GM21723 (cell line): ENCODE data around the gene PTPRD.

ENCODE experiments used
- ATAC-seq: cut with Tn5 transposase; IDR thresholded peaks from one replicate; pipeline ENCODE4 v1.9.1; 2021; ENCODE audit warnings: mild to moderate bottlenecking, moderate library complexity; ENCODE audit not compliant: unreplicated experiment

The PTPRD gene

GRCh38 chr9:10208691-10209069, 404.1 kb downstream of the PTPRD start:
- no peak for ATAC-seq

DNA sequence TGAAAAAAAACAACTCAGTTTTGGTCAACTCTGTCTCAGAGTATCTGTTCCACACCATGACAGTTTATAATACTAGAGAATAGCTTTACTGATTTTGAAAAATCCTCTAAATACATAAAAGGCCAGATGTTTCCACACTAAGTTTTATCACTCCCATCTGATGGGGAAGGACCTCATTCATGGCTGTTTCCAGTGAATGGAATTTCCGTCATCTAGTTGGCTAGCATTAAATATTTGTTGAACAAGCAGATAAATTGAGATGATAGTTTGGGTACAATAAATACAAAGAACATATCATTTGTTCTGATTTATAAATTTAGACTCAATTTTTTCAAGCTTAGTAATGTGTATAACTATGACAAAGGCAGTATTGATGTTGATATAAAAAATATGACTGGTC, 408.5 kb downstream of the PTPRD start:
- no peak for ATAC-seq

DNA sequence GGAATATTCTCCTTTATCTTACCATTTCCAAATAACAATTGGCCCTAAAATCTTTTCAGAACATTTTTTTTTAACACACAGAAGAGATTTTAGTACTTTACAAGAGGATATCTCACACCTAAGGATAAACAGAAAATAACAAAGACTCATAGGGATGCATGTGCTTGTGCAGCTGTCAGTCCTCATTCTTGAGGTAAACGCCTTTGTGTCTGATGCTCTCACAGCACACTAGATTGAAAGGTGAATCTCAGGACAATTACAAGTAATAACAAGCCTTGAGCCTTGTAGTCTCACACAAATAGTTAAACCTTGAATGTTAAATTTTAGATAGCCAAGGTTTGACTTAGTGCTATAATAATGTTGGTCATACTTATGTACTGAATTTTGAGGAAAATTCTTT, 439.2 kb downstream of the PTPRD start:
- no peak for ATAC-seq

DNA sequence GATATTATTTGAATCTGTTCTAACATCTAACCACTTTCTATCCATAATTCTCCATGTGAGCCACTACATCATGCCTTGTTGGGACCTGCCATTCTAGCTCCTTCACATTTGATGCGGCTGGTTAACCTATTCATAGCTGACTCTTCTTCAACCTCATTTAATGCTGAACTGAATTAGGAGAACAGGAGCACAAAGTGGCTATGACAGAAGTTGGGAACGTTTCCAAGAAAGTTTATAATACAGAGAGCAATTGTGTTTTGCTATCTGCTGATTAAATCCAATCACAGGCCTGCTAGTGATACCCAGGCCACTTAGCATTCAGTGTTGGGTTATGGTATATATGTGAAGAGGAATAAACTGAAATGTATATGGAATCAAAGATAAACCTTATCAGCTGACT, 440.3 kb downstream of the PTPRD start:
- ATAC-seq, result no peak

DNA sequence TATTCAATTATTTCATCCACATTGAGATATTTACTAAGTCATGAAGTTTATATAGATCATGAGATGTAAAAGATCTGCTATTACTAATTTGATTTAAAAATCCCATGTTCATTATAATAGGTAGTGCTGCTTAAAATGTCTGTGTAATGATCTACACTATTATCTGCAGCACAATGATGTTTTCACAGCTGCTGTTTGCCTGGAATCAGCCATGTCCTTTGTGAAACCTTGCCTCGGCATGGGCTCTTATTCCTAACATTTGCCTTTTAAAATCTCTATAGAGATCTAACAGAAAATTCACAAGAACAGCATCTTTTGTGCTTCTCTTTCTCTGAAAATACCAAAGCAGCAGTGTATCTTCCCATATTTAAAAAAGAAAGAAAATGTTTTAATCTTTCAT, 444.6 kb downstream of the PTPRD start:
- no peak for ATAC-seq

DNA sequence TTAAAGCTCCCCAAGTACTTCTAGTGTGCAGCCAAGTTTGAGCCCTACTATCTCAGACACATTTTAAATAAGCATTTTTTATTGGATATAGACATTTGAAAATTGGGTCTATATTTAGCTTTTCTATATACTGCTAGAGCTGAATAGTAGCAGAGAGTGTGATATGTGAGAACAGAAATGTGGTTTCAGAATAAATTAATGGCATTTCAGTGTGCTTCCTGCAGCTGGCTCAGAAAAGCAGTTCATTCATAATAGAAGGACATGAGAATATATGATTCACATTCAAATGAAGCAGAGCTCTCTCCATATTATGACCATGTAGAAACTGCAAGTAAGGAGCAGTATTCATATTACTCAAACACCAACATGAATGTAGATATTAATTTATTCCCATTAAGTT, 464.0 kb downstream of the PTPRD start:
- ATAC-seq, result no peak

DNA sequence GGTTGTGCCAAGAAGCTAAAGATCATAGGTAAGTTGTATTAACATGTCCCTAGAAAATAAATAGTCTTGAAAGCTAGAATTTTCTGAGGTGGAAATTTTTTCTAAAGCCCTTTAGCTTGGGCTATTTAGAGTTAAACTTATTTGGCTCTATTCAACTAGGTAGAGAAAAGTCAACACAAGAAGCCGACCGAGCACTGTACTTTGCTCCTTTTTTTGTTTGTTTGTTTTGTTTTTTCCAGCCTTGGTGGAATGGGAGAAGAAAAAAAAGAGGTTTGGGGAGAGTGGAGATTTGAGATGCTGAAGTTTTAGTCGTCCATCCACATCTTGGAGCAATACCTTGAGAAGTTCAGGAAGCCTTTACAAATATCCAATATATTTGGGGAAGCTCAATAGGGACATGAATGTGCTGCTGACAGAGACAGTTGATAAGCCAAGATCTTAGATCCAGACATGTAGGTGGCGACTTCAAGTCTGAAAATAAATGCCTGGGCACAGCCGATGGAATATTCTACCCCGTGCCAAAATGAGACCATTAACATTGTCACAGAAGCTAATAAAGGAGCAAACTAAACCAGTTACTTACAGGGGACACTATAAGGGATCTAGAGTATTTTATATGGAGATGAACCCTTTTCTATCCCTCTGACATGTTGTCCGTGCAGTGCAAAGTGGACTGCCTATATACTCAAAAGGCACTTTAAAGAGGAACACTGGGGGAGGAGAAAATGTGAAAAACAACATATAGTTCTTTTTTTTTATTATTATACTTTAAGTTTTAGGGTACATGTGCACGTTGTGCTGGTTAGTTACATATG, 466.1 kb downstream of the PTPRD start:
- no peak for ATAC-seq

DNA sequence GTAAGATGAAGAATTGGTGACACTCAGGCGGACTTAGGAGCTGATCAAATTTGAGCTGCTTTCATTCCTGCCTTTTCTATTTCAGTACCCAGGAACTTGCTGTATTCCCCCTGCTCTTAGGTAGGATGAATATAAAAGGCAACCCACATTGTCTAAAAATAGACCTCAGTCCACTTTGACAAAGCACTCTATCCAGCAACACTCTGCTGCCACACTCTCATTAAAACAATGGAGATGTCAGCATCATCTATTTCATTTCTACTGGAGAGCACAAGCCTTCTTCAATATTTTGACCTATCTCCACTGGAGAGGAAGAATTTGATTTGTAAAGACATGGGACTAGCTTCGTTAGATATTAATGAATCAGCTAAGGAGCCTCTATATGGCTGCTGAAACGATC, 468.4 kb downstream of the PTPRD start:
- no peak for ATAC-seq

DNA sequence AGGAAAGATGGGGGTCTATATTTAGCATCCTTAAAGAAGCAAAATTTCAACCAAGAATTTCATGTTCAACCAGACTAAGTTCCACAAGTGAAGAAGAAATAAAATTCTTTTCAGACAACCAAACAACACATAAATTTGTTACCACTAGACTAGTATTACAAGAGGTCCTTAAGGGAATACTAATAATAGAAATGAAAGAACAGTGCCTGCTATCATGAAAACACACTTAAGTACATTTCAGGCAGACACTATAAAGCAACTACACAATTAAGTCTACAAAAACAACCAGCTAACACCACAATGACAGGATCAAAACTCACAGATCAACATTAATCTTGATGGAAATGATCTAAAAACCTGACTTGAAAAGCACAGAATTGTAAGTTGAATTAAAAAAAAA, 477.2 kb downstream of the PTPRD start:
- ATAC-seq, result no peak

- no peak for ATAC-seq
Observed at GRCh38 chr9:10134266-10134665, 478.5 kb downstream of the PTPRD start.

- ATAC-seq, result no peak
Observed at GRCh38 chr9:10130061-10130675, 482.6 kb downstream of the PTPRD start.

DNA sequence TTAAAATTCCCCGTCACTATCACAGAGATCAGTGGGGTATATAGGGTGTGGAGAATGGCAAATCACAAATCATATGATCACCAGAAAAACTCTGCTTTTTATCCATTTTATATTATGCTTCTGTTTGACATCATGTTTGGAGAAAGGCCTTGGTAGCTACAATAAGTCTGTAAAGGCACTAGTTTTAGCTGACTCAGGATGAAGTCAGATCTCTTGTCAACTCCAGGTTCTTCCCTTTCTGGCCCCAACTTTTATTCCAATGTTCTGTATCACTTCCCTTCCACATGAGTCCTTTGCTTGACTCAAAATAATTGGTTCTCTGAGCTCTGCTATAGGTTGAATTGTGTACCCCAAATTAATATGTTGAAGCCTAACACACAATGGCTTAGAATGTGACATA, 484.9 kb downstream of the PTPRD start:
- no peak for ATAC-seq

- no peak for ATAC-seq
Observed at GRCh38 chr9:10112798-10113197, 500.0 kb downstream of the PTPRD start.

DNA sequence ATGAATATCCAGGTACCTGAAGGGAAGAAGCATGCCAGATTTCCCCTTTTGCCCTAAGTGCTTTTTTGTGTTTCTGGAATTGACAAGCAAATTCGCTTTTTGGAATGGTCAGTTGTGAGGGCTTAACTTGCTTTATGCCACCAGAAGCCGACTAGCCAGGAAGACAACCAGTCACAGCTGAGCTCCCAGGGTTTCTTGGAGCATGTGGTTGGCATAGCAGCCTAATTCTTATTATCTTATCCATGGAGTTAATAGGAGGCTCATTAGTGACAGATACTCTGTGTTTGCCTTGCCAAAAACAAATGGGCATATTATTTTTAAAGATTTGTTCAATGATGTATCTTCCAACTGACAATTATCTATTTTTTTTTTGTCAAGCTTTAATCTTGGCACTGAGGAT, 500.7 kb downstream of the PTPRD start:
- ATAC-seq, result no peak

- no peak for ATAC-seq
Observed at GRCh38 chr9:10108815-10109214, 504.0 kb downstream of the PTPRD start.

- ATAC-seq, result no peak
Observed at GRCh38 chr9:10104774-10105173, 508.0 kb downstream of the PTPRD start.

- no peak for ATAC-seq
Observed at GRCh38 chr9:10095208-10095607, 517.6 kb downstream of the PTPRD start.

- ATAC-seq, result no peak
Observed at GRCh38 chr9:10094563-10094962, 518.2 kb downstream of the PTPRD start.

GRCh38 chr9:10080012-10080411, 532.8 kb downstream of the PTPRD start:
- ATAC-seq, result no peak

DNA sequence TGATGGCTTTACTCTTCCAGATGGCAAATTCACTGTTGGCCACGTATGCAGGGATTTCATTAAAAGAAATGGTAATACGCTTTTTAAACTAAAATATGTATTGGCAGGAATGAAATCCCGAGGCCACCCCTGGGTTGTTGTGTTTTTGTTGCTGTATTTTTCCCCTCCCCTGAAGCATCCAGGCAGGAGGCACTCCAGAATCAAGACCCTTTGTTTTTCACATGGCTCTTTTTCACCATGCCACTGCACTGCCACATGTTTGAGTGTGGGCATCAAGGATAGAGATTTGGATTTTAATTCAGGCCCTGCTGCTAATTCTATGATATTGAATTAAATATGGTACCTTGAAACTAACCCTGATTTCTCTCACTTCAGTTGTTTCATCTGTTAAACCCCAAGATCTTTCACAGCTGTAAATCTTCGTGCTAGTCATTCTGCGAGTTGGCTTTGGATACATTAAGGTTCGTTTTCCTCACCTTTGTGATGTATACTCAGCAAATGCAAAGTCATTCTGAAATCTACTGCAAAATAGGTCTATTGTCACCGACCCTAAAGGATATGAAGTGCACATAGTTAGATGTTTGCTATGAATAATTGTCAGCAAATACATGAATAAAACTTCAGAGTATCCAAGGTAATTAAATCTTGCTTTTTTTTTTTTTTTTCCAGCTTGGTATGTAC, 533.4 kb downstream of the PTPRD start:
- ATAC-seq, result no peak

GRCh38 chr9:10071579-10071978, 541.2 kb downstream of the PTPRD start:
- ATAC-seq, result no peak
